GM10847 (cell line): ENCODE measurements around the gene SLC37A4.

Source experiments
- POLR2A ChIP-seq: IDR thresholded peaks from 2 replicates; pipeline ENCODE4 v1.6.1; 2011; ENCODE audit not compliant: insufficient read length; ENCODE audit errors: extremely low read depth

SLC37A4 gene

GRCh38 chr11:119030329-119031047 lies at the start of gene SLC37A4:
SLC37A4 (minus strand) TSS chr11:119030877.
- TF ChIP-seq POLR2A: no peak

GRCh38 chr11:119078675-119079420 lies 48.2 kb upstream of the SLC37A4 start:
- TF ChIP-seq POLR2A: no peak

- no peak for TF ChIP-seq POLR2A
These were observed 47.2 kb upstream of the SLC37A4 start for GRCh38 chr11:119077839-119078238.

GRCh38 chr11:119067371-119068222 lies 36.9 kb upstream of the SLC37A4 start, which contains the start of gene VPS11:
VPS11 (plus strand) TSS chr11:119067818; CDS start chr11:119067824, 6 bp downstream.
- TF ChIP-seq POLR2A: peak; percentile 82

- TF ChIP-seq POLR2A: no peak
These were observed 34.7 kb upstream of the SLC37A4 start for GRCh38 chr11:119065369-119065768.

- TF ChIP-seq POLR2A: no peak
These were observed 32.1 kb upstream of the SLC37A4 start for GRCh38 chr11:119062779-119063178.

GRCh38 chr11:119061256-119061655 lies 30.6 kb upstream of the SLC37A4 start:
- no peak for TF ChIP-seq POLR2A

GRCh38 chr11:119057000-119057769 lies 26.5 kb upstream of the SLC37A4 start, which contains the start of gene HYOU1:
HYOU1 (minus strand) TSS chr11:119057205; CDS start chr11:119056160, 1,045 bp downstream.
- peak; percentile 68 for TF ChIP-seq POLR2A

GRCh38 chr11:119056421-119056999 lies 25.8 kb upstream of the SLC37A4 start:
- TF ChIP-seq POLR2A: no peak

- no peak for TF ChIP-seq POLR2A
These were observed 25.2 kb upstream of the SLC37A4 start for GRCh38 chr11:119055901-119056300.

- TF ChIP-seq POLR2A: no peak
These were observed 23.7 kb upstream of the SLC37A4 start for GRCh38 chr11:119054418-119054817.

GRCh38 chr11:119052163-119052814 lies 21.6 kb upstream of the SLC37A4 start:
- peak; percentile 31 for TF ChIP-seq POLR2A

GRCh38 chr11:119051440-119052162 lies 20.9 kb upstream of the SLC37A4 start:
- TF ChIP-seq POLR2A: no peak

- no peak for TF ChIP-seq POLR2A
These were observed 18.4 kb upstream of the SLC37A4 start for GRCh38 chr11:119049081-119049480.
